ENCODE data around the gene RAMP1. TPM values are rescaled to one million over a fixed set of nuclear protein-coding genes. Genes with fewer than 3 reads are reported as not detected.
"Not testable (repeated sequence)": the region's sequence is repeated elsewhere in the genome, so short reads cannot be mapped to it uniquely, and the experiment has no call there.

The RAMP1 gene
- total RNA-seq, 2 experiments from 2014 or later = 0.30 to 0.32 TPM

DNA sequence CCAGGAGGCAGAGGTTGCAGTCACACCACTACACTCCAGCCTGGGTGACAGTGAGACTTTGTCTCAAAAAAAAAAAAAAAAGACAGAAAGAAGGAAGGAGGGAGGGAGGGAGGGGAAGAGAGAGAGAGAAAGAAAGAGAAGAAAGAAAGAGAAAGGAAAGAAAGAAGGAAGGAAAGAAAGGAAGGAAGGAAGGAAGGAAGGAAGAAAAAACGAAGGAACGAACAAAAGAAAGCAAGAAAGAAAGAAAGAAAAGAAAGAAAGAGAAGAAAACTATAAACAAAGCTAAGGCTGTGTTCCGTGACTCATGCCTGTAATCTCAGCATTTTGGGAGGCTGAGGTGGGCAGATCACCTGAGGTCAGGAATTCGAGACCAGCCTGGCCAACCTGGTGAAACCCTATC, 91.9 kb downstream of the RAMP1 start:
- H3K4me1 Mint-ChIP-seq; intact Hi-C loops (cut with DNase I, micrococcal nuclease); H3K4me3 Mint-ChIP-seq; H3K36me3 Mint-ChIP-seq (ENCODE audit: low read depth); H3K9me3 Mint-ChIP-seq (ENCODE audit: low read depth); DNase-seq; CTCF ChIA-PET; H3K27ac Mint-ChIP-seq; POLR2A ChIA-PET; ATAC-seq; H3K27me3 Mint-ChIP-seq: not testable (repeated sequence)

DNA sequence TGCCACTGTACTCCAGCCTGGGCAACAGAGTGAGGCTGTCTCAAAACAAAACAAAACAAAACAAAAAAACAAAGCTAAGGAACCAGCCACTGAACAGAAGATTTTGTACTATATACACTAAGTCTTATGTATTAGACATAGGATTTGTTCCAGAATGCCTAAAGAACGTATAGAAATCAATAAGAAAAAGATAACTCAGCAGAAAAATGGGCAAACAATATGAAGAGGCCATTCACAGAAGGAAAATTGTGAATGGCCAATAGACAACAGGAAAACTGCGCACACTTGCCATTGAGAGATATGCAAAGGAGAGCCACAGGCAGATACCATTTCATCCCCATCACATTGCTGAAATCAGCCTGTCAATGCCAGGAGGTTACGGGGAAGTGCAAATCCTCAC, 92.5 kb downstream of the RAMP1 start:
- intact Hi-C loops (cut with DNase I, micrococcal nuclease) = no loop called here
- no peak for DNase-seq
- Mint-ChIP-seq H3K27ac (no peak overlapping the region), H3K27me3 (peaks cover 9% of the 10 kb centered on the region), H3K4me1 (no peaks in the 10 kb centered on the region), H3K36me3 (ENCODE audit: low read depth) (no peaks in the 10 kb centered on the region), H3K9me3 (ENCODE audit: low read depth) (no peaks in the 10 kb centered on the region), H3K4me3 (no peak overlapping the region)
- POLR2A ChIA-PET = no interaction called here
- CTCF ChIA-PET = interaction anchor here (0.6 kb wide), 1 partner anchor 196 kb away, joined by 3 read pairs; no protein-coding TSS in a partner anchor
- ATAC-seq = no peak

DNA sequence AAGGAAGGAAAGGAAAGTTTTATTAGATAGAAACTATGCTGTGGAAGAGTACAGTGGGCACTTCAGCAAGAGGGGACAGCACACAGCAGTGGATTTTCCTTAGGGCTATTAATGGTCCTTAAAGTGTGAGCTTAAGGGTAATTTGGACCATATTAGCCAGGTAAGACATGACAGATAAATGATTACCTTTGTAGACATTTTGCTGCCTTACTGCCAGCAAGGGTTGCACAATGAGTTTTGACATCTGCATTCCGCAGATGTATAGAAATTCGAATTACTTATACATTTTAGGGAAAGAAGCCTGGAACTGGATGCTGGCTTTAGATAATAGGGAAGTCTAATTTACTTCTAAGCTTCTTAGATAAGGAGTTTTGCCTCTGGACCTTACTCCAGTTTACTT, 93.4 kb downstream of the RAMP1 start:
- ATAC-seq (no peak), DNase-seq (no peak)
- Mint-ChIP-seq H3K4me3 (no peak overlapping the region), H3K36me3 (ENCODE audit: low read depth) (no peaks in the 10 kb centered on the region), H3K27ac (no peak overlapping the region), H3K4me1 (no peaks in the 10 kb centered on the region), H3K27me3 (peaks cover 10% of the 10 kb centered on the region), H3K9me3 (ENCODE audit: low read depth) (no peaks in the 10 kb centered on the region)
- intact Hi-C loops (cut with DNase I, micrococcal nuclease) = no loop called here
- CTCF ChIA-PET = interaction anchor here (1.4 to 2.4 kb wide), 2 partner anchors 11 to 16 kb away, joined by 6 read pairs; no protein-coding TSS in a partner anchor
- POLR2A ChIA-PET = no interaction called here

- H3K4me3 Mint-ChIP-seq = no peak overlapping the region
- POLR2A ChIA-PET = no interaction called here
These were observed 96.4 kb downstream of the RAMP1 start for GRCh38 chr2:237955640-237956401.

GRCh38 chr2:237956402-237956736, 96.9 kb downstream of the RAMP1 start:
- intact Hi-C loops (cut with DNase I, micrococcal nuclease) = no loop called here
- H3K27me3 Mint-ChIP-seq = peaks cover 10% of the 10 kb centered on the region
- H3K9me3 Mint-ChIP-seq (ENCODE audit: low read depth) = no peaks in the 10 kb centered on the region
- ChIA-PET CTCF (interaction anchor here (0.8 kb wide), 1 partner anchor 16 kb away, joined by 3 read pairs; no protein-coding TSS in a partner anchor), POLR2A (no interaction called here)
- ATAC-seq (no peak), DNase-seq (no peak)
- no peaks in the 10 kb centered on the region for H3K4me1 Mint-ChIP-seq
- no peak overlapping the region for H3K4me3 Mint-ChIP-seq
- no peak overlapping the region for H3K27ac Mint-ChIP-seq
- no peaks in the 10 kb centered on the region for H3K36me3 Mint-ChIP-seq (ENCODE audit: low read depth)

More at GRCh38 chr2:237955640-237956401, 96.4 kb downstream of the RAMP1 start:
- DNase-seq (peak; percentile 27), ATAC-seq (peak; percentile 39)
- H3K27me3 Mint-ChIP-seq = peaks cover 10% of the 10 kb centered on the region
- H3K36me3 Mint-ChIP-seq (ENCODE audit: low read depth) = no peaks in the 10 kb centered on the region
- H3K27ac Mint-ChIP-seq = no peak overlapping the region
- no peaks in the 10 kb centered on the region for H3K9me3 Mint-ChIP-seq (ENCODE audit: low read depth)
- no peaks in the 10 kb centered on the region for H3K4me1 Mint-ChIP-seq
- intact Hi-C loops (cut with DNase I, micrococcal nuclease) = no loop called here
- CTCF ChIA-PET = interaction anchor here (1.0 kb wide), 1 partner anchor 307 kb away, joined by 3 read pairs; no protein-coding TSS in a partner anchor

GRCh38 chr2:237961637-237962036, 102.2 kb downstream of the RAMP1 start:
- no peak for DNase-seq
- H3K27me3 Mint-ChIP-seq = peaks cover 4% of the 10 kb centered on the region
- H3K36me3 Mint-ChIP-seq (ENCODE audit: low read depth) = no peaks in the 10 kb centered on the region
- no peaks in the 10 kb centered on the region for H3K4me1 Mint-ChIP-seq
- CTCF ChIA-PET = no interaction called here
- H3K9me3 Mint-ChIP-seq (ENCODE audit: low read depth) = peaks cover 10% of the 10 kb centered on the region
- POLR2A ChIA-PET = no interaction called here
- no peak overlapping the region for H3K27ac Mint-ChIP-seq
- no peak overlapping the region for H3K4me3 Mint-ChIP-seq
- intact Hi-C loops (cut with DNase I, micrococcal nuclease) = no loop called here
- no peak for ATAC-seq

Other genes with a start within 250 kb of the RAMP1 start
- 100 to 1,000 TPM; 234 to 235 TPM for gene LRRFIP1, start 232.0 kb upstream of the RAMP1 start, total RNA-seq
- gene RBM44, start 60.8 kb upstream of the RAMP1 start, total RNA-seq = 1 to 10 TPM in 1 of 2 experiments, under 1 TPM in 1; 0.94 to 1.4 TPM
- 10 to 100 TPM; 59.2 to 75.5 TPM for gene UBE2F, start 107.4 kb downstream of the RAMP1 start, total RNA-seq
- gene SCLY, start 201.4 kb downstream of the RAMP1 start, total RNA-seq = 10 to 100 TPM; 59.2 to 60.5 TPM
- gene ESPNL, start 240.7 kb downstream of the RAMP1 start, total RNA-seq = under 1 TPM; 0.16 to 0.21 TPM

Data from activated CD4-positive, alpha-beta T cell treated with anti-CD3 and anti-CD28 coated beads for 36 hours (primary cell).